Lower lobe of right lung (tissue), 2 donors: Measurements from ENCODE around the gene CSMD2. TPM values are rescaled to one million over a fixed set of nuclear protein-coding genes. Genes with fewer than 3 reads are reported as not detected.

ENCODE experiments used
- ATAC-seq, 2 donors: fragments of 200-7000 bp; cut with Tn5 transposase; one replicate each; pipeline ENCODE4 v1.9.1; 2020 to 2022; ENCODE audit warnings: mild to moderate bottlenecking in 2 of 2, moderate library complexity in 2 of 2
- DNase-seq: peaks from one replicate; pipeline ENCODE4 v3.0.0-alpha.2; 2020
- H3K27ac ChIP-seq: fragments of 200-600 bp; one replicate; pipeline ENCODE4 v1.8.0; 2022
- H3K27me3 ChIP-seq: fragments of 200-600 bp; one replicate; pipeline ENCODE4 v1.8.0; 2022; ENCODE audit warnings: low read depth
- H3K36me3 ChIP-seq: fragments of 200-600 bp; one replicate; pipeline ENCODE4 v1.8.0; 2022; ENCODE audit warnings: mild to moderate bottlenecking
- H3K4me1 ChIP-seq: fragments of 200-600 bp; one replicate; pipeline ENCODE4 v1.8.0; 2022
- H3K4me3 ChIP-seq: fragments of 200-600 bp; one replicate; pipeline ENCODE4 v1.8.0; 2022; ENCODE audit warnings: mild to moderate bottlenecking
- H3K9me3 ChIP-seq: fragments of 200-600 bp; one replicate; pipeline ENCODE4 v1.8.0; 2022
- CTCF ChIP-seq: fragments of 200-600 bp; IDR thresholded peaks from one replicate; pipeline ENCODE4 v1.8.0; 2022; ENCODE audit warnings: antibody characterized with exemption, mild to moderate bottlenecking
- intact Hi-C: fragments of 100-400 bp; cut with DNase I; formaldehyde crosslinking; loops from one replicate; pipeline ENCODE4 v1.11.0; 2022
- total RNA-seq: library from RNA; stranded (reverse); fragmentation: NEBNext Ultra II Directional; extraction: Animal tissue kit (Norgen Biotek cat#: 25700); gene quantifications from one replicate; pipeline ENCODE4 v1.2.1, GENCODE V29; 2021
- donor health status: DM: no; HTN: yes; CAD: no; lungs with severe emphysema.

The CSMD2 gene
- total RNA-seq, 1 donor from 2014 or later: 1.1 TPM

- H3K36me3 ChIP-seq: no peaks in the 10 kb centered on the region
- DNase-seq (no peak), ATAC-seq (no peak)
- H3K27me3 ChIP-seq: peaks cover 18% of the 10 kb centered on the region
- no peak overlapping the region for H3K4me3 ChIP-seq
- TF ChIP-seq CTCF: no peak
- no peak overlapping the region for H3K27ac ChIP-seq
- H3K9me3 ChIP-seq: no peaks in the 10 kb centered on the region
- intact Hi-C loops: no loop called here
- H3K4me1 ChIP-seq: no peaks in the 10 kb centered on the region
Measured at GRCh38 chr1:33617451-33617850, 547.6 kb downstream of the CSMD2 start.

- Histone ChIP-seq H3K9me3 (no peaks in the 10 kb centered on the region), H3K4me3 (no peak overlapping the region), H3K27ac (no peak overlapping the region), H3K27me3 (peaks cover 18% of the 10 kb centered on the region), H3K4me1 (no peaks in the 10 kb centered on the region), H3K36me3 (no peaks in the 10 kb centered on the region)
- no peak for ATAC-seq
- no peak for DNase-seq
- intact Hi-C loops: no loop called here
- no peak for TF ChIP-seq CTCF
Measured at GRCh38 chr1:33616780-33617179, 548.2 kb downstream of the CSMD2 start.

- no peak for DNase-seq
- no peak for ATAC-seq
- no peak overlapping the region for H3K4me3 ChIP-seq
- no peak overlapping the region for H3K27ac ChIP-seq
- intact Hi-C loops: no loop called here
- TF ChIP-seq CTCF: no peak
- no peaks in the 10 kb centered on the region for H3K36me3 ChIP-seq
- no peaks in the 10 kb centered on the region for H3K9me3 ChIP-seq
- H3K4me1 ChIP-seq: no peaks in the 10 kb centered on the region
- H3K27me3 ChIP-seq: peaks cover 18% of the 10 kb centered on the region
Measured at GRCh38 chr1:33615546-33615945, 549.5 kb downstream of the CSMD2 start.

GRCh38 chr1:33610864-33611455 lies 554.1 kb downstream of the CSMD2 start:
- Histone ChIP-seq H3K4me1 (no peaks in the 10 kb centered on the region), H3K27me3 (peaks cover 15% of the 10 kb centered on the region), H3K36me3 (no peaks in the 10 kb centered on the region), H3K4me3 (no peak overlapping the region), H3K9me3 (no peaks in the 10 kb centered on the region), H3K27ac (no peak overlapping the region)
- DNase-seq: no peak
- no peak for TF ChIP-seq CTCF
- no peak for ATAC-seq
- intact Hi-C loops: no loop called here

- no peak for ATAC-seq
- H3K36me3 ChIP-seq: no peaks in the 10 kb centered on the region
Measured at GRCh38 chr1:33610391-33610790, 554.6 kb downstream of the CSMD2 start.

More at GRCh38 chr1:33610391-33610790, 554.6 kb downstream of the CSMD2 start:
- no peak overlapping the region for H3K4me3 ChIP-seq
- no peaks in the 10 kb centered on the region for H3K4me1 ChIP-seq
- no peak for DNase-seq
- peaks cover 11% of the 10 kb centered on the region for H3K27me3 ChIP-seq
- intact Hi-C loops: no loop called here
- no peak overlapping the region for H3K27ac ChIP-seq
- no peaks in the 10 kb centered on the region for H3K9me3 ChIP-seq
- TF ChIP-seq CTCF: no peak
